ENCODE measurements around the gene ARHGAP33.

- no peak for TF ChIP-seq CTCF (IDR thresholded peaks at IDR 0.05)
- no peak for TF ChIP-seq POLR2A (IDR thresholded peaks at IDR 0.05)
Observed at GRCh38 chr19:35730326-35730725, 45.0 kb upstream of the ARHGAP33 start.

All from esophagus squamous epithelium (tissue), 4 donors.